B cell (primary cell): ENCODE results near the gene UBE2D1. TPM values are rescaled to one million over a fixed set of nuclear protein-coding genes. Genes with fewer than 3 reads are reported as not detected.
A peak's percentile ranks its signal among the peaks of the same experiment; 100 is the strongest.

Experiments used
- ATAC-seq: fragments of 200-7000 bp; cut with Tn5 transposase; one replicate; pipeline ENCODE4 v1.10.0; 2021; ENCODE audit warnings: low read depth, mild to moderate bottlenecking, moderate number of reproducible peaks, moderate library complexity
- CTCF ChIA-PET: fragments of 350-600 bp; sonication (Branson Sonifier 250); formaldehyde crosslinking; loops from one replicate; lab custom pipeline; 2021; ENCODE audit warnings: antibody characterized with exemption, inconsistent platforms; lab: Charles Lee
- POLR2A ChIA-PET: fragments of 350-600 bp; sonication (Branson Sonifier 250); formaldehyde crosslinking; loops from one replicate; lab custom pipeline; 2021; ENCODE audit warnings: antibody characterized with exemption; lab: Charles Lee
- DNase-seq: peaks from one replicate; pipeline ENCODE4 v3.0.0; 2013
- H2AFZ ChIP-seq: 2 replicates; pipeline ENCODE4 v1.6.1; 2012; ENCODE audit warnings: mild to moderate bottlenecking, low read depth, low read length; ENCODE audit not compliant: insufficient read depth, poor library complexity, severe bottlenecking
- H3K27ac ChIP-seq, 2 donors: 1 replicate in 1 of 2; 2 replicates in 1 of 2; pipeline ENCODE4 v1.5.1; 2012 to 2013; ENCODE audit warnings: low read length in 2 of 2, mild to moderate bottlenecking in 2 of 2, moderate library complexity in 1 of 2
- H3K27me3 ChIP-seq, 4 experiments: fragments of 200-600 bp in 1 of 4; sonication (generic) in 1 of 4; replicated peaks in 1 of 4; 1 replicate in 2 of 4; 2 replicates in 2 of 4; pipeline versions ENCODE4 v1.6.1 to v1.7.0; 2013 to 2016; ENCODE audit warnings: low read length in 3 of 4, mild to moderate bottlenecking in 2 of 4, mixed read lengths in 1 of 4, moderate library complexity in 1 of 4; ENCODE audit not compliant: insufficient read depth in 4 of 4, control insufficient read depth in 3 of 4; ENCODE audit errors: control extremely low read depth in 1 of 4
- H3K36me3 ChIP-seq, 2 experiments: replicated peaks in 1 of 2; 1 replicate in 1 of 2; 2 replicates in 1 of 2; pipeline versions ENCODE4 v1.6.1 to v1.7.1; 2013; ENCODE audit warnings: low read length in 1 of 2; ENCODE audit not compliant: insufficient read depth in 2 of 2, control insufficient read depth in 1 of 2; ENCODE audit errors: control extremely low read depth in 1 of 2, extremely low read depth in 1 of 2
- H3K4me1 ChIP-seq, 2 donors: fragments of 200-600 bp in 1 of 2; sonication (generic) in 1 of 2; 1 replicate in 1 of 2; 2 replicates in 1 of 2; pipeline versions ENCODE4 v1.5.1 to v1.6.1; 2013 to 2017; ENCODE audit warnings: low read length in 2 of 2; ENCODE audit not compliant: control insufficient read depth in 2 of 2, insufficient read depth in 2 of 2
- H3K4me2 ChIP-seq: replicated peaks from 2 replicates; pipeline ENCODE3; 2012; ENCODE audit warnings: mild to moderate bottlenecking, low read depth, low read length; ENCODE audit not compliant: poor library complexity, severe bottlenecking
- H3K4me3 ChIP-seq, 5 experiments: fragments of 200-600 bp in 1 of 5; sonication (generic) in 1 of 5; 1 replicate in 3 of 5; 2 replicates in 2 of 5; pipeline versions ENCODE4 v1.5.1 to v1.7.0; 2011 to 2016; ENCODE audit warnings: low read length in 4 of 5, mild to moderate bottlenecking in 4 of 5, low read depth in 2 of 5, control low read depth in 1 of 5, moderate library complexity in 1 of 5; ENCODE audit not compliant: insufficient read depth in 1 of 5; ENCODE audit errors: control extremely low read depth in 1 of 5, extremely low read depth in 1 of 5
- H3K79me2 ChIP-seq: fragments of 200-600 bp; sonication (generic); one replicate; pipeline ENCODE4 v1.6.0; 2016; ENCODE audit warnings: low read length; ENCODE audit not compliant: control insufficient read depth, insufficient read depth
- H3K9ac ChIP-seq: fragments of 200-600 bp; sonication (generic); 2 replicates; pipeline ENCODE4 v1.6.1; 2017; ENCODE audit warnings: mild to moderate bottlenecking, low read length, moderate library complexity
- H3K9me3 ChIP-seq, 3 donors: one replicate each; pipeline versions ENCODE4 v1.6.1 to v1.7.1; 2013; ENCODE audit warnings: low read length in 2 of 3; ENCODE audit not compliant: control insufficient read depth in 2 of 3, insufficient read depth in 1 of 3; ENCODE audit errors: control extremely low read depth in 1 of 3
- H4K20me1 ChIP-seq: 2 replicates; pipeline ENCODE4 v1.6.0; 2012; ENCODE audit warnings: mild to moderate bottlenecking, low read length; ENCODE audit not compliant: insufficient read depth, control insufficient read depth, poor library complexity, severe bottlenecking
- H3K27ac Mint-ChIP-seq: one replicate; pipeline ENCODE4 v1.8.0; 2021; ENCODE audit warnings: mixed read lengths
- H3K27me3 Mint-ChIP-seq: one replicate; pipeline ENCODE4 v1.8.0; 2021; ENCODE audit warnings: mixed read lengths
- H3K4me1 Mint-ChIP-seq: one replicate; pipeline ENCODE4 v1.8.0; 2021; ENCODE audit warnings: mixed read lengths
- H3K4me3 Mint-ChIP-seq: one replicate; pipeline ENCODE4 v1.8.0; 2021; ENCODE audit warnings: mixed read lengths
- H3K9me3 Mint-ChIP-seq: one replicate; pipeline ENCODE4 v1.8.0; 2022; ENCODE audit warnings: mixed read lengths; ENCODE audit not compliant: insufficient read depth
- CTCF ChIP-seq: fragments of 200-600 bp; IDR thresholded peaks from one replicate; pipeline ENCODE4 v1.8.0; 2022; ENCODE audit warnings: antibody characterized with exemption, mild to moderate bottlenecking
- EZH2 ChIP-seq: IDR thresholded peaks from 2 replicates; pipeline ENCODE4 v1.6.1; 2012; ENCODE audit warnings: borderline replicate concordance, low read depth, mild to moderate bottlenecking, moderate library complexity, low read length; ENCODE audit not compliant: insufficient read depth, poor library complexity, severe bottlenecking
- WGBS: methylation state at CpG from one replicate; pipeline ENCODE4 v1.1.5; 2013; ENCODE audit warnings: missing lambda C conversion rate; ENCODE audit not compliant: insufficient coverage; 5-methylcytosine and 5-hydroxymethylcytosine counted together
- intact Hi-C: fragments of 100-400 bp; cut with micrococcal nuclease; formaldehyde crosslinking; loops from one replicate; pipeline ENCODE4 v1.10.0; 2022
- polyA plus RNA-seq: library from polyadenylated mRNA; depleted of rRNA; stranded (reverse); fragments of >200 nt; gene quantifications from 2 replicates; pipeline ENCODE4 v1.2.3, GENCODE V29; 2012
- total RNA-seq, 2 donors: library from RNA; stranded (reverse); fragments of 120-200 nt in 1 of 2; gene quantifications; 1 replicate in 1 of 2; 2 replicates in 1 of 2; pipeline versions ENCODE4 v1.2.3 to v1.2.4, GENCODE V29; 2013 to 2022

Gene UBE2D1
- total and polyA plus RNA-seq, 2 donors (not counting 1 experiment from before 2014, with no cell fraction given): 8.5 to 12.6 TPM

- no peaks in the 10 kb centered on the region for H3K36me3 ChIP-seq
- Mint-ChIP-seq H3K27ac (no peak overlapping the region), H3K4me3 (no peak overlapping the region), H3K27me3 (peaks cover 4% of the 10 kb centered on the region), H3K4me1 (peaks cover 18% of the 10 kb centered on the region), H3K9me3 (no peaks in the 10 kb centered on the region)
- CTCF ChIA-PET: interaction anchor here (0.7 to 1.3 kb wide), 2 partner anchors 9 to 41 kb away, joined by 3 to 4 read pairs; no protein-coding TSS in a partner anchor
- WGBS: 33% methylated on average over 1 of the region's 2 CpGs
- H3K4me2 ChIP-seq: no peak overlapping the region
- POLR2A ChIA-PET: no interaction called here
- intact Hi-C loops: no loop called here
- no peaks in the 10 kb centered on the region for H4K20me1 ChIP-seq
- ATAC-seq (no peak), DNase-seq (no peak)
- no peak for TF ChIP-seq CTCF
- no peak for TF ChIP-seq EZH2
- no peak overlapping the region for H3K4me3 ChIP-seq
- H3K79me2 ChIP-seq: peaks cover 24% of the 10 kb centered on the region
- no peaks in the 10 kb centered on the region for H3K27me3 ChIP-seq
- no peak overlapping the region for H2AFZ ChIP-seq
- H3K27ac ChIP-seq: no peak overlapping the region
- no peak overlapping the region for H3K9ac ChIP-seq
- peaks cover 11 to 13% of the 10 kb centered on the region in 2 donors for H3K4me1 ChIP-seq
- no peaks in the 10 kb centered on the region for H3K9me3 ChIP-seq
Measured at GRCh38 chr10:58331646-58332045, 3.2 kb upstream of the UBE2D1 start.

DNA sequence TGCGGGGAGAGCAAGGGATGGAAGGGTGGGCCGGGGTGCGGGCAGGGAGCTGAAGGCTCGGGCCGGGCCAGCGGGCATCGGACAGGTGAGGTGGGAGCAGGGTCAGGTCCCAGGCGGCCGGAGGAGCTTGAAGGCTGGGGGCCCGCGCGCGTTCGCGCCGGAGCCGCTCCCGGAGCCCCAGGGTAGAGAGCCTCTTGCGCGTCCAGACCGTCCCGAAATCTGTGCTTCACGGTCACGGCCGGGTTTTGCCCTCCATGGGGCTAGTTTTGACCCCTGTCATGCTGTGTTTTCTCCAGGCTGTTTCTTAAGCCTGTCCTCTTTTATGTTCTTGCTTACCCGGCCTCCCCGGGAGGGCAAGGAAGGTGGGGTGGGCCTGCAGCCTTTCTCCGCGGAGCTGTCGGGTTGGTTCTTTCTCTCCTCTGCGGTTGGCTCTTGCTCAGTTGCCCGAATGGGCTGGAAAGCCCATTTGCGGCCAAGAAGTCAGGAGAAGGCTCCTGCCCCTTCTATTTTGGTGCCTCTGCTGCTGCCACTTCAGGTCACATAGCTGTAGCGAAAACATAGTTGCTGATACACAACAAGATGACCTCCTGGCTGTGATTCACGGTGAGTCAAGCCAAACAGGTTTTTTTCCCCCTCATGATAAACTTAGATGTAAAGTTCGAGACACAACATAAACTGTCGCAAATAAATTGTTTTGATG is 650 bp downstream of the UBE2D1 start:
- Histone ChIP-seq H3K36me3 (no peaks in the 10 kb centered on the region), H3K9ac (peak overlapping the region; percentile 91), H3K9me3 (no peaks in the 10 kb centered on the region), H3K79me2 (peaks cover 60% of the 10 kb centered on the region), H4K20me1 (peaks cover 9% of the 10 kb centered on the region), H3K27me3 (no peaks in the 10 kb centered on the region), H3K4me1 (peaks cover 13% of the 10 kb centered on the region in 2 donors), H3K4me2 (peak overlapping the region; percentile 88), H3K27ac (peak overlapping the region; percentile 13 to 87), H2AFZ (peak overlapping the region; percentile 78), H3K4me3 (peak overlapping the region; percentile 77 to 96 (median 93))
- Mint-ChIP-seq H3K27me3 (no peaks in the 10 kb centered on the region), H3K27ac (peak overlapping the region; percentile 91), H3K4me3 (peak overlapping the region; percentile 96), H3K4me1 (peaks cover 33% of the 10 kb centered on the region), H3K9me3 (no peaks in the 10 kb centered on the region)
- ATAC-seq: peak; percentile 37
- POLR2A ChIA-PET: interaction anchor here (0.6 to 1.3 kb wide), 2 partner anchors 49 to 67 kb away, joined by 3 to 7 read pairs; partner anchors contain the start of genes CISD1 and TFAM
- 2% methylated on average over 33 of the region's 37 CpGs for WGBS
- intact Hi-C loops: loop anchor here (2.0 kb wide), 1 partner anchor 37 kb away; no protein-coding TSS in a partner anchor
- no peak for DNase-seq
- no peak for TF ChIP-seq EZH2
- TF ChIP-seq CTCF: no peak
- CTCF ChIA-PET: interaction anchor here (2.0 kb wide), 1 partner anchor 49 kb away, joined by 9 read pairs; the partner anchor contains the start of gene TFAM
